SK-N-SH (cell line): ENCODE data around the gene PLEKHM2.

Experiments
- CHD2 ChIP-seq: fragments of 150-350 bp; IDR thresholded peaks from 2 replicates; pipeline ENCODE4 v1.6.1; 2018; ENCODE audit warnings: low read length; ENCODE audit not compliant: partially characterized antibody
- CTCF ChIP-seq: fragments of 200-600 bp; sonication (generic); IDR thresholded peaks from 2 replicates; pipeline ENCODE4 v1.6.1; 2017; ENCODE audit warnings: antibody characterized with exemption, mild to moderate bottlenecking, moderate library complexity
- EZH2phosphoT487 ChIP-seq: fragments of 200-600 bp; sonication (generic); IDR thresholded peaks from 2 replicates; pipeline ENCODE4 v1.6.1; 2017; ENCODE audit warnings: low read depth, mixed run types, mild to moderate bottlenecking, antibody characterized with exemption, moderate library complexity, borderline replicate concordance
- FOXM1 ChIP-seq: IDR thresholded peaks from 2 replicates; pipeline ENCODE4 v1.4.0; 2012; ENCODE audit warnings: low read depth, mild to moderate bottlenecking
- GATA2 ChIP-seq: sonication (generic); formaldehyde crosslinking; IDR thresholded peaks from 2 replicates; pipeline ENCODE4 v1.5.0; 2020; ENCODE audit warnings: mild to moderate bottlenecking, missing genetic modification reagents
- MEF2A ChIP-seq: IDR thresholded peaks from 2 replicates; pipeline ENCODE4 v1.4.0; 2012; ENCODE audit warnings: low read depth, borderline replicate concordance
- MXI1 ChIP-seq: IDR thresholded peaks from 2 replicates; pipeline ENCODE4 v1.6.1; 2012; ENCODE audit warnings: mild to moderate bottlenecking, low read depth, low read length, improper control_type of control experiment
- NFIC ChIP-seq: IDR thresholded peaks from 2 replicates; pipeline ENCODE4 v1.4.0; 2012; ENCODE audit warnings: borderline replicate concordance
- RAD21 ChIP-seq: IDR thresholded peaks from 2 replicates; pipeline ENCODE4 v1.6.1; 2012; ENCODE audit warnings: mild to moderate bottlenecking, low read length
- RFX5 ChIP-seq: IDR thresholded peaks from 2 replicates; pipeline ENCODE4 v1.6.1; 2012; ENCODE audit warnings: mild to moderate bottlenecking, improper control_type of control experiment, low read length
- RXRA ChIP-seq: IDR thresholded peaks from 2 replicates; pipeline ENCODE4 v1.4.0; 2012; ENCODE audit warnings: low read depth, mild to moderate bottlenecking, borderline replicate concordance
- TAF1 ChIP-seq: IDR thresholded peaks from 2 replicates; pipeline ENCODE4 v1.6.1; 2012; ENCODE audit warnings: low read depth, mild to moderate bottlenecking, low read length, moderate library complexity, borderline replicate concordance
- TF ChIP-seq, protein P1 (sequence below): IDR thresholded peaks from 2 replicates; pipeline ENCODE4 v1.4.0; 2012; ENCODE audit warnings: low read depth
- TF ChIP-seq, protein P2 (sequence below): IDR thresholded peaks from 2 replicates; pipeline ENCODE4 v1.6.1; 2012; ENCODE audit warnings: mild to moderate bottlenecking, low read depth, low read length, moderate library complexity

DNA sequence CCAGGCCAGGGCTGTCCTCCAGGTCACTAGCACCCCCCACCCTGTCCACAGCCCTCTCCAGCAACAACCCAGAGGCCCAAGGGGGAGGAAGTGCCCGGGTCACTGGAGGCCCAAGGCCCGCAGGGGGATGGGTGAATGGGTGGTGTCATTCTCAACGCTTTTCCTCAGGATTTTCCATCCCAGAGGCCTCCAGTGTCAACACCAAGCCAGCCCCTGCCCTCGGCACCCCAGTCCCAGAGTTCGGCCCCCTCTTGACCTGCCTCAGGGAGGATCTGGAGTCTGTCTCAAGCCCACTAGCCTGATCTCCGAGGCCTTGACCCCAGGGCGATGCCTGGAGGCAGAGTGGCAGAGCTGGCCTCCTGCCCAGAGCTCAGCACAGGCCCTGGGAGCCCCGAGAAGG lies 63.3 kb downstream of the PLEKHM2 start:
- TF ChIP-seq CTCF (no peak), CHD2 (no peak), TAF1 (no peak), RFX5 (no peak), FOXM1 (no peak), MEF2A (no peak), MXI1 (no peak), RAD21 (no peak), GATA2 (CRISPR knock-in tag) (no peak), NFIC (no peak), EZH2phosphoT487 (no peak), RXRA (no peak)
- TF ChIP-seq, protein P1, sequence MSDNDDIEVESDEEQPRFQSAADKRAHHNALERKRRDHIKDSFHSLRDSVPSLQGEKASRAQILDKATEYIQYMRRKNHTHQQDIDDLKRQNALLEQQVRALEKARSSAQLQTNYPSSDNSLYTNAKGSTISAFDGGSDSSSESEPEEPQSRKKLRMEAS, result no peak
- TF ChIP-seq, protein P2, sequence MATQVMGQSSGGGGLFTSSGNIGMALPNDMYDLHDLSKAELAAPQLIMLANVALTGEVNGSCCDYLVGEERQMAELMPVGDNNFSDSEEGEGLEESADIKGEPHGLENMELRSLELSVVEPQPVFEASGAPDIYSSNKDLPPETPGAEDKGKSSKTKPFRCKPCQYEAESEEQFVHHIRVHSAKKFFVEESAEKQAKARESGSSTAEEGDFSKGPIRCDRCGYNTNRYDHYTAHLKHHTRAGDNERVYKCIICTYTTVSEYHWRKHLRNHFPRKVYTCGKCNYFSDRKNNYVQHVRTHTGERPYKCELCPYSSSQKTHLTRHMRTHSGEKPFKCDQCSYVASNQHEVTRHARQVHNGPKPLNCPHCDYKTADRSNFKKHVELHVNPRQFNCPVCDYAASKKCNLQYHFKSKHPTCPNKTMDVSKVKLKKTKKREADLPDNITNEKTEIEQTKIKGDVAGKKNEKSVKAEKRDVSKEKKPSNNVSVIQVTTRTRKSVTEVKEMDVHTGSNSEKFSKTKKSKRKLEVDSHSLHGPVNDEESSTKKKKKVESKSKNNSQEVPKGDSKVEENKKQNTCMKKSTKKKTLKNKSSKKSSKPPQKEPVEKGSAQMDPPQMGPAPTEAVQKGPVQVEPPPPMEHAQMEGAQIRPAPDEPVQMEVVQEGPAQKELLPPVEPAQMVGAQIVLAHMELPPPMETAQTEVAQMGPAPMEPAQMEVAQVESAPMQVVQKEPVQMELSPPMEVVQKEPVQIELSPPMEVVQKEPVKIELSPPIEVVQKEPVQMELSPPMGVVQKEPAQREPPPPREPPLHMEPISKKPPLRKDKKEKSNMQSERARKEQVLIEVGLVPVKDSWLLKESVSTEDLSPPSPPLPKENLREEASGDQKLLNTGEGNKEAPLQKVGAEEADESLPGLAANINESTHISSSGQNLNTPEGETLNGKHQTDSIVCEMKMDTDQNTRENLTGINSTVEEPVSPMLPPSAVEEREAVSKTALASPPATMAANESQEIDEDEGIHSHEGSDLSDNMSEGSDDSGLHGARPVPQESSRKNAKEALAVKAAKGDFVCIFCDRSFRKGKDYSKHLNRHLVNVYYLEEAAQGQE, result no peak
